CD4-positive, alpha-beta T cell treated with Interleukin-12 subunit alpha and Interleukin-12 subunit beta, for 1 hour (primary cell): ENCODE data around the gene CREB3L2.

Experiments used
- DNase-seq: peaks from one replicate; pipeline ENCODE4 v3.0.0-alpha.2; 2020

The CREB3L2 gene

DNA sequence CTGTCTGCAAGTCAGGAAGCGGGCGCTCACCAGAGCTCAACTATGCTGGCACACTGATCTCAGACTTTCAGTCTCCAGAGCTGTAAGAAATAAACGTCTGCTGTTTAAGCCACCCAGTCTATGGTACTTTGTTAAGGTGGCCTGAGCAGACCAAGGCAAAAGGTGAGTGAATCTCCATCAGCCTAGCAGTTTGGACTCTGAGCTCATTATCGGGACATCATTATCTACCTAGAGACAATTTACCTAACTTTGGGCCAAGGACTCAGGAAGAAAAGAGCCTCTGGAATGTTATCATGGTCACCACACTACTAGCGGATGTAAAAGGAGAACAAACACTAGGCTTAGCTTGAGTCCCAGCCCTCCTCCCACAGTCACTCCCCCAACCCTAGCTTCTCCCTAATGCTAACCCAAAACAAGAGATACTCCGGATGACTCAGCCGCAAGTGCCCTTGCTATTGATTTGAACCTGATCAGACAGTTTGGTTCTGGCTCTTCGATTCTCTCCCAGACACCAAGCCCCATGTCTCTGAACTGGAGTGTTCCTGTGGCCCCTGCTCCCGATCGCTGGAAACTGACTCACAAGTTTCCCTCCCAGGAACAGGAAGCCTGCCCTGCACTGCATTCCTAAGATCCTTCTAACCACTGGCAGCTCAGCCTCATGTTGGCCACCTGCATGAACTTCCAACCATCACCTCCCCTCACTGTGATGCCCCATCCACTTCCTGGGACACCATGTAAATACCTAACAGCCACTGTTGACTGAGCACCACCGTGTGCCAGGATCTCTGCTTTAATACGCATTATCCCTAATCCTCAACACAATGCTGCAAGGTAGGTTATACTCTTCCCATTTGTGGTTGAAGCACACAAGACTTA lies 34.5 kb downstream of the CREB3L2 start:
- DNase-seq, result no peak

DNA sequence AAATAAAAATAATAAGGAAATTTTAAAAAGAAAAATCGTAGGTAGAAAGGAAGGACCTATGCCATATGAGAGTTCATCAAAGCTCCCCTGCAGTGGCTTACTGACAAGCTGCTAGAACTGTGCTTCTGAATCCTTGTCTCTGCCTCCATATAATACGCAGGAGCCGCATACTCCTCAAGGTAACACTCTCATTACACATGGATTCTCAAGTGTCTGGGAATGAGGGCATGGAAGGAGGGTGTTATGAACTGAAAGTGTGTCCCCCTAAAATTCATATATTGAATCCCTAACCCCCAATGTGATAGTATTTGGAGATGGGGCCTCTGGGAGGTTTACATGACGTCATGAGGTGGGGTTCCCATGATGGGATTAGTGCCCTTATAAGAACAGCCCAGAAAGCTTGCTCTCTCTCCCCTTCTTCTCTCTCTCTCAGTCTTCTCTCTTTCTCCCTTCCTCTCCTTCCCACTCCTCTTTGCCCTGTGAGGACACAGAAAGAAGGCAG lies 35.2 kb downstream of the CREB3L2 start:
- DNase-seq, result no peak

- DNase-seq, result no peak
Observed at GRCh38 chr7:137965942-137966640, 35.8 kb downstream of the CREB3L2 start.

DNA sequence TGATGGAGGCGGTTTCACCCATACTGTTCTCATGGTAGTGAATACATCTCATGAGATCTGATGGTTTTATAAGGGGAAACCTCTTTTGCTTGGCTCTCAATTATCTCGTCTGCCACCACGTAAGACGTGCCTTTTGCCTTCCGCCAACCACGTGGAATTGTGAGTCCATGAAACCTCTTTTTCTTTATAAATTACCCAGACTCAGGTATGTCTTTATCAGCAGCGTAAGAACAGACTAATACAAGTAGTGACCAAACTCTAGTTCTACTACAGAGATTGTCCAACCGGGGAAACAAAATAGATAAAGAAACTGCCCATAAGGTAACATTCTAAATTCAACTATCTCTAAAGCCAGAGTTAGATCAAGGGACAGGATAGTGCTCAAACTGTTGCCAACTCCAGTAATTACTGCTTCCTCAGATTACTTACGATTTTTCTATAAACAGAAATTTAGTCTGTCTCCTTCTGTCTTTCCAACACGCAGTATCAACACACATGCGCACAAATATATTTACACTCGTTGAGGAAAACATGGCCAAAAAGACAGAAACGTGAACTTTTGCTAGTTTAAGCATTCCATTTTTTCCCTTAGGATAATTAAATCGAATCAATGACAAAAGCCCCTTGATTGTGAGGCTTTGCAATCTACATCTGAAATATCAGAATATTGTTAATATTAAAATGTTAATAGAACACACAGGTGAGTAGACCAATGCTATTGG lies 36.9 kb downstream of the CREB3L2 start:
- no peak for DNase-seq

GRCh38 chr7:137962875-137963507 lies 38.9 kb downstream of the CREB3L2 start:
- no peak for DNase-seq

- DNase-seq, result no peak
Observed at GRCh38 chr7:137962491-137962874, 39.4 kb downstream of the CREB3L2 start.

- DNase-seq, result no peak
Observed at GRCh38 chr7:137961200-137962177, 40.4 kb downstream of the CREB3L2 start.

GRCh38 chr7:137960020-137960419 lies 41.9 kb downstream of the CREB3L2 start:
- DNase-seq, result no peak

GRCh38 chr7:137958470-137959431 lies 43.1 kb downstream of the CREB3L2 start:
- DNase-seq, result no peak

GRCh38 chr7:137957887-137958286 lies 44.0 kb downstream of the CREB3L2 start:
- no peak for DNase-seq

DNA sequence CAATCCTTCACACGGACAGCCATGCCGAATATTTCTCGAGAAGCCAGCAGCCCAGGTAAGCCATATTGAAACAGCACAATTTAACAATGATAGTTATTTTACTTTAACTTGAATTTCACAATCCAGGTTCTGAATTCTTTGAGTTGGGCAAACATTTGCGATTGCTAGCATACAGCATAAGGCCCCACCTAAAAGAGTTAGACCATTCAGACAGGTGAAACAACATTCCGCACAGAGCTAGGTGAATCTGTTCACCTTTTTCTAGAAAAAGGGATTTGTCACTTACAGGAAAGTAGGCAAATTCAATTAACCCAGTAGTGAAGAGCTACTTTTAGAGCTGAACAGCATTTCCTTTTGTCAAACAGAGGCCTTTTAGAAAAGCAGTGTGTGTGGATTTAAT lies 45.3 kb downstream of the CREB3L2 start:
- DNase-seq, result no peak

DNA sequence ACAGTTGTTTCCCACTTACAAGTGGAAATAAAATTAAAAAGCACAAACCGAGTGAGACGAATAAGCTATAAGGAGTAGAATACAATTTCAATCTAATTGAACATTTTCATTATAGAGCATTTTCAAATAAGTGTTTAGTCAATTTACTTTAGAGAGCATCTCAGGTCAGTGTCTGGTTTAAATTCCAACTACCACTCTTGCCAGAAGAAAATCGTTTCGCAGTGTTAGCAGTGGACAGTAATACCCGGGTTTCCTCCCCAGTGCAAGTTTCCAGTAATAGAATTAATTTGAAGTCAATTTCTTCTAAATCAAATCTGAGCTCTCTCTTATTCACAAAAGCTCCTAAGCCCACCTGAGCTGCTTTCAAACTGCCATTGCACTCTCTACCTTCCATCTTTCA lies 45.7 kb downstream of the CREB3L2 start:
- DNase-seq, result no peak

GRCh38 chr7:137954614-137955013 lies 47.3 kb downstream of the CREB3L2 start:
- no peak for DNase-seq

- no peak for DNase-seq
Observed at GRCh38 chr7:137953665-137954470, 48.0 kb downstream of the CREB3L2 start.

DNA sequence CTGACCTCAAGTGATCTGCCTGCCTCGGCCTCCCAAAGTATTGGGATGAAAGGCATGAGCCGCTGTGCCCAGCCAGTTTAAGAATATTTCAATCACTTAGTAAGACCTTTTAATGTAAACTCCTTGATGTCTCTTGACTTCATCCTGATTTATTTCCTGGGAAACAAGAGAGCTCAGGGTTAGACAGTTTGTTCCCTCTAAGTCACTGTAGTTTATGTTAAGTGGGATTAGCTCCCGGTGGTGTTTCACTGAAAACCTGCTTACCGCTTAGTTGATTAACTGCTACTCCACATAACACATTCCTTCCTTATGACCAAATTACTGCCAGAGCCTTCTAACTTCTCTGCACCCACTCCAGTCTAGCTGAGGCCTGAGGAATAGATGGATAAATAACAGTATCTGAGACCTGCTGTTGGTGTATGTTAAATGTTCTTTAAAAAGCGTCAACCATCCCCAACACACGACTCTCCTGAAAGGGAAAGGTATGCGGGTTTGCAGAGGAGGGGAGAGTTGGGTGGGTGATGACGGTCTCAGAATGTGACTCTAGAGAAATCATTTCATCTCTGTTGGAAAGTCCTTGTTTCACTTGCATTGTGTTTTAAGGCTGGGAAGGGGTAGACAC lies 48.7 kb downstream of the CREB3L2 start:
- DNase-seq, result no peak

DNA sequence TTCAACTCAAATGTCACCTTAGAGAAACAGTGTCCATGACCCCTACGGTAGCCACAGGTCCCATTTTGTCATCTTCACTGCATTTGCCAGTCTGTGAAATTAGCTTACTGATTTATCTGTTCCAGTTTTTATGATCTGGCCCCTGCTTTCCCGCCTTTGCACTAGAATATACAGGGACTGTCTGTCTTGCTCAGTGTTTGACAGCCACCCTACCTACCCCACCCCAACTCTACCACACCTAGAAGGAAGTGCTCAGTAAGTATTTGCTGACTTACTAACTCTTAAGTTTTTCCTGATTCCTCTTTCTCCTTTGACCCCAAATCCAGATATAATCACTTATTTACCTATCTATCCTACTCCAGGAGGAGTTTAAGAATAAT lies 49.5 kb downstream of the CREB3L2 start:
- DNase-seq, result no peak

DNA sequence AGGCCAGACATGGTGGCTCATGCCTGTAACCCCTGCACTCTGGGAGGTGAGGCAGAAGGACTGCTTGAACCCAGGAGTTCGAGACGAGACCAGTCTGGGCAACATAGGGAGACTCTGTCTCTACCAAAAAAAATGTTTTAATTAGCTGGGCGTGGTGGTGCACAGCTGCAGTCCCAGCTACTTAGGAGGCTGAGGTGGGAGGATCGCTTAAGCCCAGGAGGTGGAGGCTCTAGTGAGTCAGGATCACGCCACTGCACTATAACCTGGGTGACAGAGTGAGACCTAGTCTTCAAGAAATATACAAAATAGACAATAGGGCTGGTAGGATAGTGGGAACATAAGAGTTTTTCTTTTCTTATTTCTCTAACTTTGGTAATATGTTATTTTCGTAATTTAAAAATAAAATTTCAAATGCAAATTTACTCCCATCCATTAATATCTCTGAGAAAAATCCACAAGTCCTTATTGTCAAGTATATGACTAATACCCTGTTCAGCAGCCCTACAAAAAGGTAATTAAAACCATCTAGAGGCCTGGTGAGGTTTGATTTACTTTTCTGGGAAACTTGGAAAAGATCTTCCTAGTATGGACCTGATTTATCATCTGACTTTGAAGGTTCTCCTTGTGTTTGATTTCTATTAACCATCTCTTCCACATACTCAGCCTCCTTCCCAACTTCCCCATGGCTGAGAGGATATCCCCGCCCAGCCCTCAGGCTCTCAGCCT lies 50.0 kb downstream of the CREB3L2 start:
- no peak for DNase-seq

GRCh38 chr7:137950967-137951366 lies 50.9 kb downstream of the CREB3L2 start:
- DNase-seq, result no peak

- DNase-seq, result no peak
Observed at GRCh38 chr7:137950263-137950621, 51.6 kb downstream of the CREB3L2 start.
